ENCODE measurements around the gene SSR1. TPM values are rescaled to one million over a fixed set of nuclear protein-coding genes. Genes with fewer than 3 reads are reported as not detected.

SSR1 gene
- total and polyA plus RNA-seq, 9 of the 15 experiments (the other 6 are each of a cell fraction or from before 2014, with no cell fraction given): 87.7 to 220 (median 144) TPM

DNA sequence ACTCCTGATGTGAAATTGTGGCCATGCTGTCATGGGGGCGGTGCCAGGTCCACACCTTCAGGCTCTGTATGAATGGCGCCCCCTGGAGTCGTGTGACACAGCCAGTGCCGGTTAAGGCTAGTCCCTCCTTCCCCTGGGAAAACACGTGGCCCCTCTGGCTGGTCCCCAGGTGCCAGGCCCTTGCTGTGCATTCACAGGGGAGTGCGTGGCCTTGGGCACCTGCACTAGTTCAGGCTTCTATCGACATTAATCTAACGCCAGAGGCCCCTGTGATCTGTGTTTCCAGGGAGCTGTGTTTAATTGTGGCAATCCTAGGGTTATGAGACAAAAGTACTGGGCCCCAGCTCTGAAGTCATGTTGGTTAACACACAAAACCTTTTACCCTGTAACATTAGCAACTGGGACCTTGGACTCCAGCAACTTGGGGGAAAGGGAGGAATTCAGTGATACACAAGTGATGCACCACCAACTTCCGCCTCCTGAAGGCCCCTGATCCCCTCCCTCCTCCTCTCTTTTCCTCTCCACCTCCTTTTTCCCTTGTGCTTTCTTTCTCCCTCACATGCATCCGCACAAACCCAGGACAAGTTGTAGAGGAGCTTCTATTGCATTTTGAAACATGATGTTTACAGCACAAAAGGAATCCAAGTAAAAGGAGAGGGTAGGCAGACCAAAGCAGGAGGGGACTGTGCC lies 74.0 kb downstream of the SSR1 start (continued):
- TF ChIP-seq, protein P1, sequence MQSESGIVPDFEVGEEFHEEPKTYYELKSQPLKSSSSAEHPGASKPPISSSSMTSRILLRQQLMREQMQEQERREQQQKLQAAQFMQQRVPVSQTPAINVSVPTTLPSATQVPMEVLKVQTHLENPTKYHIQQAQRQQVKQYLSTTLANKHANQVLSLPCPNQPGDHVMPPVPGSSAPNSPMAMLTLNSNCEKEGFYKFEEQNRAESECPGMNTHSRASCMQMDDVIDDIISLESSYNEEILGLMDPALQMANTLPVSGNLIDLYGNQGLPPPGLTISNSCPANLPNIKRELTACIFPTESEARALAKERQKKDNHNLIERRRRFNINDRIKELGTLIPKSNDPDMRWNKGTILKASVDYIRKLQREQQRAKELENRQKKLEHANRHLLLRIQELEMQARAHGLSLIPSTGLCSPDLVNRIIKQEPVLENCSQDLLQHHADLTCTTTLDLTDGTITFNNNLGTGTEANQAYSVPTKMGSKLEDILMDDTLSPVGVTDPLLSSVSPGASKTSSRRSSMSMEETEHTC (IDR thresholded peaks at IDR 0.05): peak; percentile 70
- TF ChIP-seq EWSR1 (IDR thresholded peaks at IDR 0.05; ENCODE audit: borderline replicate concordance, low read depth, partially characterized antibody) (no peak), TARDBP (IDR thresholded peaks at IDR 0.05) (no peak), NBN (IDR thresholded peaks at IDR 0.05; ENCODE audit: low read depth) (no peak), ZSCAN32 (CRISPR knock-in tag; IDR thresholded peaks at IDR 0.05) (no peak), ZNF76 (CRISPR knock-in tag; IDR thresholded peaks at IDR 0.05; ENCODE audit: borderline replicate concordance) (no peak), NR0B1 (IDR thresholded peaks at IDR 0.05; ENCODE audit: partially characterized antibody) (no peak), ZKSCAN1 (IDR thresholded peaks at IDR 0.05; ENCODE audit: low read depth, low read length) (0 out of 2 replicates have a peak, but pooled peaks have one; percentile 29), RCOR1 (IDR thresholded peaks at IDR 0.05; ENCODE audit: borderline replicate concordance in 1 of 2, low read depth in 2 of 2, low read length in 2 of 2) (peak in 1 of 2 experiments; percentile 76; a peak in 2 of 4 replicates), ZC3H4 (CRISPR knock-in tag; IDR thresholded peaks at IDR 0.05; ENCODE audit: borderline replicate concordance) (no peak), NR2C2 (CRISPR knock-in tag; IDR thresholded peaks at IDR 0.05) (no peak), NR2C2 (tag; IDR thresholded peaks at IDR 0.05) (no peak), TFAP4 (CRISPR knock-in tag; IDR thresholded peaks at IDR 0.05; ENCODE audit: borderline replicate concordance) (peak; percentile 66; the same call in 1 of the 2 replicates), TRIM25 (IDR thresholded peaks at IDR 0.05; ENCODE audit: borderline replicate concordance) (no peak), ZNF431 (CRISPR knock-in tag; IDR thresholded peaks at IDR 0.05) (no peak)
- TF ChIP-seq, protein P2, sequence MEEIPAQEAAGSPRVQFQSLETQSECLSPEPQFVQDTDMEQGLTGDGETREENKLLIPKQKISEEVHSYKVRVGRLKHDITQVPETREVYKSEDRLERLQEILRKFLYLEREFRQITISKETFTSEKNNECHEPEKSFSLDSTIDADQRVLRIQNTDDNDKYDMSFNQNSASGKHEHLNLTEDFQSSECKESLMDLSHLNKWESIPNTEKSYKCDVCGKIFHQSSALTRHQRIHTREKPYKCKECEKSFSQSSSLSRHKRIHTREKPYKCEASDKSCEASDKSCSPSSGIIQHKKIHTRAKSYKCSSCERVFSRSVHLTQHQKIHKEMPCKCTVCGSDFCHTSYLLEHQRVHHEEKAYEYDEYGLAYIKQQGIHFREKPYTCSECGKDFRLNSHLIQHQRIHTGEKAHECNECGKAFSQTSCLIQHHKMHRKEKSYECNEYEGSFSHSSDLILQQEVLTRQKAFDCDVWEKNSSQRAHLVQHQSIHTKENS (CRISPR knock-in tag; IDR thresholded peaks at IDR 0.05): no peak
- TF ChIP-seq, protein P3, sequence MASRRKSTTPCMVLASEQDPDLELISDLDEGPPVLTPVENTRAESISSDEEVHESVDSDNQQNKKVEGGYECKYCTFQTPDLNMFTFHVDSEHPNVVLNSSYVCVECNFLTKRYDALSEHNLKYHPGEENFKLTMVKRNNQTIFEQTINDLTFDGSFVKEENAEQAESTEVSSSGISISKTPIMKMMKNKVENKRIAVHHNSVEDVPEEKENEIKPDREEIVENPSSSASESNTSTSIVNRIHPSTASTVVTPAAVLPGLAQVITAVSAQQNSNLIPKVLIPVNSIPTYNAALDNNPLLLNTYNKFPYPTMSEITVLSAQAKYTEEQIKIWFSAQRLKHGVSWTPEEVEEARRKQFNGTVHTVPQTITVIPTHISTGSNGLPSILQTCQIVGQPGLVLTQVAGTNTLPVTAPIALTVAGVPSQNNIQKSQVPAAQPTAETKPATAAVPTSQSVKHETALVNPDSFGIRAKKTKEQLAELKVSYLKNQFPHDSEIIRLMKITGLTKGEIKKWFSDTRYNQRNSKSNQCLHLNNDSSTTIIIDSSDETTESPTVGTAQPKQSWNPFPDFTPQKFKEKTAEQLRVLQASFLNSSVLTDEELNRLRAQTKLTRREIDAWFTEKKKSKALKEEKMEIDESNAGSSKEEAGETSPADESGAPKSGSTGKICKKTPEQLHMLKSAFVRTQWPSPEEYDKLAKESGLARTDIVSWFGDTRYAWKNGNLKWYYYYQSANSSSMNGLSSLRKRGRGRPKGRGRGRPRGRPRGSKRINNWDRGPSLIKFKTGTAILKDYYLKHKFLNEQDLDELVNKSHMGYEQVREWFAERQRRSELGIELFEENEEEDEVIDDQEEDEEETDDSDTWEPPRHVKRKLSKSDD (conservative IDR thresholded peaks at IDR 0.05; ENCODE audit: low read length): no peak
